MM.1S (cell line): ENCODE results near the gene CMIP.

Experiments used
- DNase-seq: peaks from one replicate; pipeline ENCODE4 v3.0.0-alpha.2; 2015
- H2AFZ ChIP-seq: fragments of 300-600 bp; sonication (generic); 2 replicates; pipeline ENCODE4 v1.6.0; 2016; ENCODE audit warnings: antibody characterized with exemption, low read length
- H3F3A ChIP-seq: fragments of 300-600 bp; sonication (generic); 2 replicates; pipeline ENCODE4 v1.6.1; 2016; ENCODE audit warnings: mild to moderate bottlenecking, antibody characterized with exemption, low read length, moderate library complexity, mixed read lengths; ENCODE audit not compliant: insufficient read depth
- H3K27ac ChIP-seq: fragments of 300-600 bp; sonication (generic); 2 replicates; pipeline ENCODE4 v1.5.1; 2016; ENCODE audit warnings: mild to moderate bottlenecking, low read length
- H3K27me3 ChIP-seq: fragments of 300-600 bp; sonication (generic); replicated peaks from 2 replicates; pipeline ENCODE4 v1.6.0; 2016; ENCODE audit warnings: low read length; ENCODE audit not compliant: insufficient read depth
- H3K36me3 ChIP-seq: fragments of 300-600 bp; sonication (generic); replicated peaks from 2 replicates; pipeline ENCODE4 v1.6.1; 2016; ENCODE audit warnings: mild to moderate bottlenecking, low read length, mixed read lengths; ENCODE audit not compliant: insufficient read depth
- H3K4me1 ChIP-seq: fragments of 300-600 bp; sonication (generic); 2 replicates; pipeline ENCODE4 v1.6.1; 2016; ENCODE audit warnings: low read length, mixed read lengths
- H3K4me2 ChIP-seq: fragments of 300-600 bp; sonication (generic); 2 replicates; pipeline ENCODE4 v1.6.0; 2016; ENCODE audit warnings: low read depth, low read length
- H3K4me3 ChIP-seq: fragments of 300-600 bp; sonication (generic); 2 replicates; pipeline ENCODE4 v1.5.1; 2016; ENCODE audit warnings: low read length, mixed read lengths
- H3K79me2 ChIP-seq: fragments of 300-600 bp; sonication (generic); 2 replicates; pipeline ENCODE4 v1.6.1; 2016; ENCODE audit warnings: mixed run types, low read length, mixed read lengths
- H3K9ac ChIP-seq: fragments of 300-600 bp; sonication (generic); 2 replicates; pipeline ENCODE4 v1.6.1; 2016; ENCODE audit warnings: low read length, mixed read lengths
- H3K9me2 ChIP-seq: fragments of 300-600 bp; sonication (generic); replicated peaks from 2 replicates; pipeline ENCODE4 v1.6.1; 2016; ENCODE audit warnings: mild to moderate bottlenecking, low read length, mixed read lengths; ENCODE audit not compliant: insufficient read depth
- H3K9me3 ChIP-seq: fragments of 300-600 bp; sonication (generic); replicated peaks from 2 replicates; pipeline ENCODE4 v1.6.1; 2016; ENCODE audit warnings: mild to moderate bottlenecking, low read length, mixed read lengths; ENCODE audit not compliant: insufficient read depth
- H4K20me1 ChIP-seq: fragments of 300-600 bp; sonication (generic); 2 replicates; pipeline ENCODE4 v1.6.1; 2016; ENCODE audit warnings: mild to moderate bottlenecking, low read length, moderate library complexity, mixed read lengths; ENCODE audit not compliant: insufficient read depth
- CTCF ChIP-seq: fragments of 300-600 bp; sonication (generic); IDR thresholded peaks from 2 replicates; pipeline ENCODE4 v1.5.1; 2016; ENCODE audit warnings: antibody characterized with exemption, low read length, mixed read lengths
- EZH2 ChIP-seq: fragments of 300-600 bp; sonication (generic); optimal IDR thresholded peaks from 2 replicates; pipeline ENCODE3; 2017; ENCODE audit warnings: low read depth, mild to moderate bottlenecking, antibody characterized with exemption, low read length, mixed read lengths
- EZH2phosphoT487 ChIP-seq: fragments of 300-600 bp; sonication (generic); IDR thresholded peaks from 2 replicates; pipeline ENCODE4 v1.6.1; 2018; ENCODE audit warnings: antibody characterized with exemption, low read length

Gene CMIP

DNA sequence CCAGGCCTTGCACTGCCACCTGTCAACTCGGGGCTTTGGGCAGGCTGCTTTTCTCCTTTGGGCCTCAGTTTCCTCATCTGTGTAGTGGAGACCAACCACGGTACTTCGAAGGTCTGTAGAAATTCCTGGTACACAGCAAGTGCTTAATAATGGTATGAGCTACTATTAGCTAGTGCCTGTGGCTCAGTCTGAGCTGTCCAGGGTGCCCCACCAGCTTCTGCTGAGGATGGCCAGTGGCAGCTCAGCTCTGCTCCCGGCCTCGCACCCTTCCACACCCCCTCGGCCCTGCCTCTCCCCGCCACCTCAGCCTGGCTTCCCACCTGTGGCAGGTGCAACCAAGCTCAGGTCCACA lies 308.2 kb downstream of the CMIP start:
- H3K27ac ChIP-seq: peak overlapping the region; percentile 55; the same call in 1 of the 2 replicates
- H3K27me3 ChIP-seq: no peaks in the 10 kb centered on the region
- no peak for DNase-seq
- peak overlapping the region; percentile 68 for H3K4me2 ChIP-seq
- H3K4me1 ChIP-seq: peaks cover 14% of the 10 kb centered on the region
- H3K9me2 ChIP-seq: no peaks in the 10 kb centered on the region
- H3F3A ChIP-seq: no peaks in the 10 kb centered on the region
- peak overlapping the region; percentile 95 for H2AFZ ChIP-seq
- H3K36me3 ChIP-seq: no peaks in the 10 kb centered on the region
- no peak overlapping the region for H3K4me3 ChIP-seq
- H3K79me2 ChIP-seq: no peaks in the 10 kb centered on the region
- peak overlapping the region; percentile 56 for H3K9ac ChIP-seq
- H4K20me1 ChIP-seq: no peaks in the 10 kb centered on the region
- no peaks in the 10 kb centered on the region for H3K9me3 ChIP-seq
- TF ChIP-seq CTCF (no peak), EZH2phosphoT487 (no peak), EZH2 (no peak)

GRCh38 chr16:81754858-81755257 lies 310.2 kb downstream of the CMIP start:
- no peaks in the 10 kb centered on the region for H3K9me2 ChIP-seq
- H3K27me3 ChIP-seq: no peaks in the 10 kb centered on the region
- H3K79me2 ChIP-seq: no peaks in the 10 kb centered on the region
- no peak overlapping the region for H3K27ac ChIP-seq
- no peaks in the 10 kb centered on the region for H3K36me3 ChIP-seq
- no peak overlapping the region for H3K9ac ChIP-seq
- DNase-seq: no peak
- peaks cover 7% of the 10 kb centered on the region for H3K4me1 ChIP-seq
- no peak for TF ChIP-seq EZH2phosphoT487
- TF ChIP-seq EZH2: no peak
- no peak for TF ChIP-seq CTCF
- no peaks in the 10 kb centered on the region for H4K20me1 ChIP-seq
- no peak overlapping the region for H3K4me2 ChIP-seq
- H3K9me3 ChIP-seq: no peaks in the 10 kb centered on the region
- no peaks in the 10 kb centered on the region for H3F3A ChIP-seq
- H3K4me3 ChIP-seq: no peak overlapping the region
- no peak overlapping the region for H2AFZ ChIP-seq

GRCh38 chr16:81755915-81756614 lies 311.5 kb downstream of the CMIP start:
- no peaks in the 10 kb centered on the region for H3F3A ChIP-seq
- TF ChIP-seq CTCF (no peak), EZH2 (no peak), EZH2phosphoT487 (no peak)
- no peak overlapping the region for H3K4me2 ChIP-seq
- DNase-seq: no peak
- peaks cover 7% of the 10 kb centered on the region for H3K4me1 ChIP-seq
- no peaks in the 10 kb centered on the region for H3K36me3 ChIP-seq
- no peaks in the 10 kb centered on the region for H3K9me3 ChIP-seq
- no peaks in the 10 kb centered on the region for H3K27me3 ChIP-seq
- no peak overlapping the region for H3K9ac ChIP-seq
- no peak overlapping the region for H3K4me3 ChIP-seq
- no peaks in the 10 kb centered on the region for H4K20me1 ChIP-seq
- no peaks in the 10 kb centered on the region for H3K9me2 ChIP-seq
- H2AFZ ChIP-seq: no peak overlapping the region
- no peak overlapping the region for H3K27ac ChIP-seq
- no peaks in the 10 kb centered on the region for H3K79me2 ChIP-seq
